HG02852 (cell line): ENCODE data around the gene IKZF3.
A peak's percentile ranks its signal among the peaks of the same experiment; 100 is the strongest.

Experiments
- ATAC-seq: cut with Tn5 transposase; IDR thresholded peaks from one replicate; pipeline ENCODE4 v1.9.1; 2021; ENCODE audit warnings: mild to moderate bottlenecking, moderate library complexity; ENCODE audit not compliant: unreplicated experiment

Gene IKZF3

DNA sequence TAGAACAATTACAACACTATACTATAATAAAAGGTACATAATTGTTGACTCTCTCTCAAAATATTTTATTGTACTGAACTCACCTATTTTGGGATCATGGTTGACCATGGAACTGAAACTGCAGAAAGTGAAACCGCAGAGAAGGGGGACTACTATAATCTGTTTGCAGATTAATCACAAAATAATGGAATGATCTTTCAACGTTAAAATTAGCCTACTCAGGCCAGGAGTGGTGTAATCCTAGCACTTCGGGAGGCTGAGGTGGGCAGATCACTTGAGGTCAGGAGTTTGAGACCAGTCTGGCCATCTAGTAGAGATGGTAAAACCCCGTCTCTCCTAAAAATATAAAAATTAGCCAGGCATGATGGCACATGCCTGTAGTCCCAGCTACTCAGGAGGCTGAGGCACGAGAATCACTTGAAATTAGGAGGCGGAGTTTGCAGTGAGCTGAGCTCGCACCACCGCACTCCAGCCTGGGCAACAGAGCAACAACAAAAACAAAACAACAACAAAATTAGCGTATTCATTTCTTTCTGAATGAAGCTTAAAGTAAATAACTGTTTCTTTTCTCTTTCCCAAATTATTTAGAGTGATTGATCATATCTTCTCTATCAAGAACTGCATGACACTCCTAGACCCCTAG is 45.6 kb downstream of the IKZF3 start:
- no peak for ATAC-seq

DNA sequence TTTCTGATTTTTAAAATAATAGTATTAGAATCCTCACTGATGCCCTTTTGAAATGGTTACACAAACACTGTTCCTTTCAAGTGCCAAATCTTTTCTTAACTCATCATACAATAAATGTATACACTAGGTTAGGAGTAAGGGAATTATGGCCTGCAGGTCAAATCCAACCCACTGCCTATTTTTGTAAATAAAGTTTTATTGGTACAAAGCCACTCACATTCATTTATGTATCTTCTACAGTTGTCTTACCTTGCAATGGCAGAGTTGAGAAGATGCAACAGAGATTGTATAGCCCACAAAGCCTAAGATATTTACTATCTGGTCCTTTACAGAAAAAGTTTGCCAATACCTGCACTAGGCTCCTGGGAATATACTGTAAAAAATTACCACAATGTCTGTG is 47.8 kb downstream of the IKZF3 start:
- ATAC-seq: no peak

DNA sequence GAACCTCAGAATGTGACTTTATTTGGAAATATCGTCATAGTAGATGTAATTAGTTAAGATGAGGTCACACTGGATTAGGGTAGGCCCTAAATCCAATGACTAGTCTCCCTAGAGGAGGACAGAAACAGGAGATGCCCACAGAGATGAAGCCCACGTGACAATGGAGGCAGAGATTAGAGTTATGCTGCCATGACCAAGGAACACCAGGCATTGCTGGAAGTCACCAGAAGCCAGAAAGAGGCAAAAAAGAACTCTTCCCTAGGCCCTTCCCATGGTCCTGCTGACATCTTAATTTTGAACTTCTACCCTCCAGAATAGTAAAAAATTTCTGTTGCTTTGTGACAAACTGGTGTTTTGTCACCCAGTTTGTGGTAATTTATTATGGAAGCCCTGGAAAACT is 49.6 kb downstream of the IKZF3 start:
- no peak for ATAC-seq

DNA sequence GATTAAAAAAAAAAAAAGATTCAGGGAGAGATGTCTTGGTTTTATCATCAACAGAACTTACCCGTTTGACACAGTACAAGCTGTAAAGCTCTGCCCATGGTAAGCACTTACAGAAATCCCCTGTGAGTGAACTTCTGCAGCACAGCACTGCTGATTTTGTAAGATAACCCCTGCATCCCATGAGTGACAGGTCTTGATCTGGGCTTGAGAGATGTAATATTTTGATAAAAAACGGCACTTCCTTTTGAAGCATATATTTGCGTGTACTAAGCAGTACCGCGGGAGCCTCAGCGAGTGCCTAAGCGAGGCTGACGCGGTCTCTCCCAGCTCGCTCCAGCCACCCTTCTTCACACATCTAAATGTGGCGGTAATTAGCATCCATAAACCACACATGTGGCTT is 50.5 kb downstream of the IKZF3 start:
- no peak for ATAC-seq

DNA sequence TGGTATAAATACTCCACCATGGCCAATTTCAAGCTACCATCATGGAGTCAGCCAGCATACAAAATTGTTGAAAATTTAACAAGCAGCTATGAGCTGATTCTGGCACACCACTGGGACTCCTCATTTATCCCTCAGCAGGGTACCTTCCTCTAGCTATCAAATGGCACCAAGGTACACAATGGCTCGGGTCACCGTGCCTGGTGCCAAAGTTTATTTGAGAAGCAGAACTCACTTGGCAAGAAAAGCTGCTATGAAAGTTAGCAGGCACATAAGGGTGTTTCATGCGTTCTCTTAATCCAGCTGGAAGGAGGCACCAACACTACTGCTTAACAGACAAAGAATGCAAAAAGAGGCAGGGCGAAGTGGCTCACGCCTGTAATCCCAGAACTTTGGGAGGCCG is 51.6 kb downstream of the IKZF3 start:
- ATAC-seq: no peak

DNA sequence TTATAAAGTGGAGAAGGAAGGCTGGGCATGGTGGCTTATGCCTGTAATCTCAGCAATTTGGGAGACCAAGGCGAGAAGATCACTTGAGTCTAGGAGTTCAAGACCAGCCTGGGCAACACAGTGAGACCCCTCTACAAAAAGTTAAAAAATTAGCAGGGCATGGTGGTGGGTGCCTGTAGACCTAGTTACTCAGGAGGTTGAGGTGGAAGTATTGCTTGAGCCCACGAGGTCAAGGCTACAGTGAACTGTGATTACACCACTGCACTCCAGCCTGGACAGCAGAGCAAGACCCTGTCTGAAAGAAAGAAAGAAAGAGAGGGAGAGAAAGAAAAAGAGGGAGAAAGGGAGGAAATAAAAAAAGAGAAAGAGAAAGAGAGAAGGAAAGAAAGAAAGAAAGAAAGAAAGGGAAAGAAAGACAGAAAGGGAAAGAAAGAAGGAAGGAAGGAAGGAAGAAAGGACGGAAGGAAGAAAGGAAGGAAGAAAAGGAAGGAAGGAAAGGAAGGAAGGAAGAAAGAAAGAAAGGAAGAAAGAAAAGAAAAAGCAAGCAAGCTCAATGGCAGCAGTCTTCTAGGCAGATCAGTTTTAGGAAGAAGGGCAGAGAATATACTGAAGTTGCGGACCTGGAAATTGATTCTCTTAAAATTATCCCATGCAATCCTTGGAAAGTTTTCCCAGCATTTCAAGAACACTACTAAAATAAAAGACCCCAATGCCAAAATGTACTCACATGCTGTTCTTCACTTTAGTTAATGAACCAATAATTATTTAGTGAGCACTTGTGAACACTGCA is 53.0 kb downstream of the IKZF3 start:
- ATAC-seq: no peak

DNA sequence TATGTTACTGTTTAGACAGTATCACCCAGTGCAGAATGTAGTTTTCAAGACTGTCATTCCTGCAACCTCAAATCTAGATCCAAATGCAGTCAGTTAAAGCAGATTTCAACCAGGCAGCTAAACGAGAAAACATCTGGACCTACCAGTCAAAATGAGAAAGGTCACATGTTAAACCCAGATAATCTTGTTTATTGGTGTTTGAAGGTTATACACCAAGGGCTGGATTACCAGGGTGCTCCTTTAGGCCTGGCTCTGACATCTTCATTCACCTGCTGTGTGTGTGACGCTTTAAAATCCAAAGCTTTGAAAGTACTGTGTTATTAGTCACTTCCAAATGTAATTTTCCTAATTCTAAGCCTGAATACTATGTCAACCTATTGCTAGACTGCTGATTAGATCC is 54.9 kb downstream of the IKZF3 start:
- no peak for ATAC-seq

DNA sequence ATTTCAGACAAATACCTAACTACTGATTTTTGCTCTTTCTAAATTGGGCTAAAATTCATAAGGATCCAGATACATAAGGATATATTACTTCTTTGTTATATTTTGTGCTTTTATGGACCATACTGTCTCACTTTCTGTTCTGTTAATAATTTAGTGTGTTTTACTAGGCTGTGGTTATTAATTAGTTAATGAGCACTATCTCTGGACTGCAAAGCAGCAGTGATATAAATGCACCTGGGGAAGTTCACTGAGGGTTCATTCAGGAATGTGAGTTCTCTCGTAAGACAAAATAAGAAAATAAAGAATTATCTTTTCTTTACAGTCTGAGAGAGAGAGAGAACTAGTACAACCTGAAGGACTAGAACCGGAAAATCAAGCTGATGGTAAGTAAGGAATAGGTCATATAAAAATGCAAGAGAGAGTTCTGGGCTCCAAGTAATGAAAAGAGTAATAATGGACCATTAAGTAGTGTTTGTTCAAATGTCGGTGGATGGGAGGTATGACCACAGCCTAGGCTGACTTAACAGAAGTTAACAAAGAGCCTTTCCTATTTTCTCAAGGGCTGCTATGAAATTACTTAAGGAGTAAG is 55.6 kb downstream of the IKZF3 start:
- no peak for ATAC-seq

DNA sequence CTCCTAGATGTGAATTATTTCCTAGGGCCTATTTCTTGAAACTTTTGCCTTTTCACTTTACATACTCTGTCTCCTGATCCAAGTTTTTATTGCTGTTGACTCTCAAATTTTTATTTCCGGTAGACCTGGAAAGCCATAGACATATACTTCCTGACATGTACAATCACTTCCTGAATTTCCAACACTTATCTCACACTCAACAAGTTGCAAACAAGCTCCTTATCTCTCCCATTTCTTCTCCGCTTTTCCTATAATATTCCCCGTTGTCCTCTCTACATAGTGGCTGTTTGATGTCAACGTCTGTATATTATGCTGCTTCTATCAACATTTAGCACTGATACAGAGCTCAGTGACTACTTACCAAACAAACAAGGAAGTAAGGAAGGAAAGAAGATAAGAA is 59.3 kb downstream of the IKZF3 start:
- ATAC-seq: no peak

DNA sequence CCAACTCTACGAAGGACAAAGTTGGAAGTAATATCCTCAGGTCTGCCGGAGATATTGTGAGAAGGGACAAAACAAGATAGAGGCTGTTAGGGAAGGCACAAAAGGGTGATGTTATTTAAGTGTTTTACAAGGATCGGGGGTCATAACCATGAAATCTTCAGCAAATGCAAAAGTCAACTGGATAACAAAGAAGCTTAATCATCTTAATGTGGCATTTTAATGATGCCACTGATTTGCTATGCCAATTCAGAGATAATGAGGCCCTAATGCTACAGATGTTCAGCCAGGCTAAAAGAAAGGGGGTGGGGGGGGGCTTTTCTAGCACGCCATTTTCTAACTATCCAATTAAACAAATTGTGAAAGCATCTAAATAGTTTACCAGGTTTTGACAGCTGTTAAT is 63.1 kb downstream of the IKZF3 start:
- no peak for ATAC-seq

DNA sequence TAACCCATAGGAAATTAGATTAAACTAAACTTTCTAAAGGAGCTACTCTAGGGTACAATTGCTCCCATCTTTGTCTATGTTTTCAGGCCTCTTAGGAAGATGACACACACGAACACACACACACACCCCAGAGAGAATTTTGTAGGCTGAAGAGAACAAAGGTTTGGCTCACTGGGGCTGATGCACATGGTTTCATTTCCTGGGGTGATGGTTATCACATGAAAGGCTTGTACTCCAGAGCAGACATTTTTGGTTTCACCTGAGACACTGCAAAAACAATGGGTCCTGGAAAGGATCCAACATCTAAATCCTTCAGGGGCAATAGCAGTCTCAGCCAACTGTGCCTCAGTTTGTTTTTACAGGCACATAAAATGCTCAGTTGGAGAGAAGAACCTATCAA is 63.6 kb downstream of the IKZF3 start:
- no peak for ATAC-seq

DNA sequence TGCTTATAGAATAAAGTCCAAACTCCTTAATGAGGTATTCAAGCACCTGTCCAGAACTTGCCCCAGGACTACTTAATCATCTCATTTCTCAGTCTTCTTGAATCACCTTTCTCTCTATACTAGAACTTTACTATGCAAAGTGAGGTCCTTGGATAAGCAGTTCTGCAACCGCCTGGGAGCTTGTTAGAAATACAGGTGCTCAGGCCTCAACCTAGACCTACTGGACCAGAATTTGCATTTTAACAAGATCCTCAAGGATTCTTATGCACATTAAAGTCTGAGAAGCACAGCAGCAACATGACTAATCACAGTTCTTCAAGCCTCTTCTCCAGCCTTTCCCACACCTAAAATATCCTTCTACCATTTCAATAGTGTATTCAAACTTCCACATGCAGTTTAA is 64.7 kb downstream of the IKZF3 start:
- no peak for ATAC-seq

DNA sequence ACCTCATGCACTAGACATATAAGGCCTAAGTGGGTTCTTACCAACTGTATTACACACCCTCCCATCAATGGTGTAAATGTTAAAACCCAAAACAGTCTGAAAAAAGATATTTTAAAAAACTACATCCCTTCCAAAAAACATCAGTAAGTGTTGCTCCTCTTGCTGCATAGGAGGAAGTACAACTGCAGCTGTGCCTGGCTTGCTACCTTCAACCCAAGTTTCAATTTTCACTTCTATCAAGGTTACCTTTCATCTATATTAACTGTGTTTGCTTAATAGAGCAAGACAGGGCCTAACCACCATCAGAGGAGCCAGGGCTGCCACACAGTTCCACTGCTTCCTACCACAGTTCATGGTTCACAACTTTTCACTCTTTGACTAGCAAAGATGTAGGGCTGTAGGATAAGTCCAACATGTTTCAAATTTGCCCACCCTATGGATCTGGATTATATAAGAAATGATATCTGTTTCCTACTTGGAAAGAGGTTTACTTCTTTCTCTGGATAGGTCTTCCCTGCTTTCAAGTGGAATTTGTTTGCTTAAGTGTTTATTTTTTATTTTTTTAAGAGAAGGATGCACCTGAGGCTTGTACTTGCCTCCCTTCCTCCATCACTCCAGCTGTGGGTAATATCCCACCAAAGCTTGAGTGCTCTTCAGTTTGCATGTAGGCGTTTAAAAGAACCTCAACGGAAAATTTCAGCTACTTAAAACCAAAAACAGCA is 69.7 kb downstream of the IKZF3 start:
- ATAC-seq: peak; percentile 83

DNA sequence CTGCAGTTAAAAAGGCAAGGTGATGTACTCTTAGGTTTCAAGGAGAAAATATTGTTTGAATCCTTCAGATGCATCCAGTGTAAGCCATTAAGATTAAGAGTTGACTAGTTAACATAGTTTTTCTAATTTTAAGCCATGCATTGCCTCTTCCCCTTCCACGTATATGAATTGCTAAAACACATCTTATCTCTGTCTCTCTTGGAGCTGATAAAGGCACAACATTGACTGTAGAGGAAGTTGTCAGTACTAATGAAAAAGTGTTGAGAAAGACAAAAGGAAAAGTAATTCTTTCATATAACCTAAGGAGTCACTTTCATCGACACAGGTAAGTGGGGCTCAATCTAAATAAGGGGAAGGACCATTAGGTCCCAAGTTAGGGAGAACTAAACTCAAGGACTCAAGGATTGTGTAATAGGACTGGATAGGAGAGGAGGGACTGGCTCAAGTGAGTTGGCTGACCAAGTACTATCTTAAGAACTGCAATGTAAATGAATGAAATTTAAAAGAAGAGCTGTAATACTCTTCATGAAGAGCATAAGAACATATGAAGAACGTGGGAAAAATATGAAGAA is 70.7 kb downstream of the IKZF3 start:
- no peak for ATAC-seq

DNA sequence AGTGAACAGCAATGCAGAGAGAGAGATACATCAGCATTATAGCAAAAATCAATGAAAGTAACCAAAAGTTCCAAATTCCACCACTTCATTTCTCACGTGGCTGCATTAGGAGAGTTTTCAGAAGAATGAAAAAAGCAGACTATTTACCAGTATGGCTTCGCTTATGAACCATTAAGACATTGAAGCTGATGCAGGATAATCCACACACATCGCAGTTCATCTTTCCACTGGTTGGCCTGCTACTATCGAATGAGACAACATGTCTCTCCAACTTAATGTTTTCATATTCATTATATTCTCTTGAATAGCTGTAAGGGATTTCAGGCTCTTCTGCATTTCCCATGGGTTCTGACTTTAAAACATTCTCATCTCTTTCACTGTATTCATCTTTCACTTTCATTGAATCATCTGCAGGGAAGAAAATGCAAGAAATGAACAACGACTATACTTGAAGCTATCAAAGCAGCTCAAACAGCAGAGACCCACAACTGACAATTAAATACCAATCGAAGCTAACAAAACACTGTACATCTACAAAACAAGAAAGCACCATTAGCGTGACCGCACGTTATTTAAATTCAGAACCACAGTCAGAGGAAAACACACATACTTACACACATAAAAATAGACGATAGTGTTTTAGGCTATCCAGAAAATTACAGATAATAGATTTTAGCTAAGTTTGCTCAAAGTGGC is 71.4 kb downstream of the IKZF3 start:
- ATAC-seq: no peak

DNA sequence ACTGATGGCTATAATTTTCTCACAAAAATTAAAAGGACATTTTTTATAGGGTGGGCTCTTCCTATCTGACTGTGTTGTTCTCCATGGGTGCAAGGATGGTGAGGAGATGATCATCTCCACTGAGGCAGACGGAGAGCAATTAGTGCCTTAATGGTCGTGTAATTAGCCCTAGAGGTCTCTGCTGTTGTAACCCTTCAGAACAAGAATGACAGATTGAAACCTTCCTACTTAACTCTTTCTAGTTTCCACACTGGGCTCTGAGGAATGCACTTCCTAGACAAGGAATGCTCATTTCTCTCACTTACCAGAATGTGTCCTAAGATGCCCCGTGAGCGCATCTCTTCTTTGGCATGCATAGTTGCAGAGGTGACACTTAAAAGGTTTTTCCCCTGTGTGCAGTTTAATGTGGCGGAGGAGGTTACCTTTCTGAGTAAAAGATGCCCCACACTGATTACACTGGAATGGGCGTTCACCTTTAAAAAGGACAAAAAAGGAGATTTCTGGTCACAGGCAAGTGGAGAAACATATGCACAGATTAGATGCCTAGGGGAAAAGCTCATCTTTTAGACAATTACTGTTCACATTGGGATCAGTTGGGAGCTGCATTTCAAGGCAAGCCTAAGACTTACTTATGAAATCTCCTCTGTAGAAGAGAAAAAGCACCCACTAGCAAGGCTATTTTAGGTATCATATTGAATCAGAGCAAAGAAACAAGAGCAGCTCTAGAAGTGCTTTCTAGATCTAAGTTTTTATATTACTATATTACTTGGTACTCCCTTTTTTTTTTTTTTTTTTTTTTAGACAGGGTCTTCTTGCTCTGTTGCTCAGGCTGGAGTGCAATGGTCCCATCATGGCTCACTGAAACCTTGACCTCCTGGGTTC is 72.8 kb downstream of the IKZF3 start:
- no peak for ATAC-seq

DNA sequence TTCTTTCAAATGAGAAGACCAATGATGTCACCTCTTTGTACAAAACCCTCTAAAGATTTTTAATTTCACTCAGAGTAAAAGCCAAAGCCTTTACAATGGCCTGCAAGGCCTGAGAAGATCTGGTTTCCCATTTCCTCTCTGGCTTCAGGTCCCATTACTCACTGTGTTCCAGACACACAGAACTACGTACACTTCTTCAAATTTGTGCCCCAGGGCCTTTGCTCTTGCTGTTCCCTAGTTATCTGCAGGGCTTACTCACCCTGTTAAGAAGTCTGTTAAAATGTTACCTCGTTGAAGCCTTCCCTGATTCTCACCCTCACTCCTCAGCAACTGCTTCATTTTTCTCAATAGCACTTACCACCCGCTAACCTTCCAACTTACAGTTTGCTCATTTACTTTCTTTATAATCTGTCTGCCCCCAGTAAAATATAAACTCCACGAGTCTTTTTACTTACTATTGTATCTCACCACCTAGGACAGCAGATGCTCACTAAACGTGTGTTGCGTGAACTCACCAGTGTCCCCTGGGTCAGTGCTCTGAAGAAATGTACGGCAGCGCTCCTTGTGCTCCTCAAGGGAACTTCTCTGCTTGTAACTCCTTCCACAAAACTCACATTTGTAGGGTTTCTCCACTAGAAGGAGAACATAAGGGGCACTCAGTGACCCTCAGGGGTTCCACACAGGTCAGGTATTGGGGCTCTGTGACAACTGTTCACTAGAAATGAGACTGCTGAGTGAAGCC is 76.2 kb downstream of the IKZF3 start:
- ATAC-seq: no peak

DNA sequence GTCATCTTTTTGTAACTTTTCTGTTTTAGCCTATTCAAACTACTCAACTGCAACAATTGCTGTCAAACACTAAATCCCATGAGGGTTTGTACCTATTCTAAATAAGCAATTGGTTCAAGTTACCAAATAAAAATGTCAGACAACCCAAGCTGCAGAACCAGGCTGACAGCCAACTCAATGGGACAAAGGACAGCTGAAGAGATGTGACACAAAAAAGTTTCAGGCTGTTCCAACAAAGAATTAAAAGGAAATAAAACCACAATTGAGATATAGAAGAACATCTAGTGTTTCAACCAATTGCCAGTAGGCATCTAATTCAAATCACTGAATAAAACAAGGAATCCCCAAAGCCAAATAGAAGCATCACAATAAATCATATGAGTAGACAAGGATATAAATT is 77.1 kb downstream of the IKZF3 start:
- no peak for ATAC-seq

DNA sequence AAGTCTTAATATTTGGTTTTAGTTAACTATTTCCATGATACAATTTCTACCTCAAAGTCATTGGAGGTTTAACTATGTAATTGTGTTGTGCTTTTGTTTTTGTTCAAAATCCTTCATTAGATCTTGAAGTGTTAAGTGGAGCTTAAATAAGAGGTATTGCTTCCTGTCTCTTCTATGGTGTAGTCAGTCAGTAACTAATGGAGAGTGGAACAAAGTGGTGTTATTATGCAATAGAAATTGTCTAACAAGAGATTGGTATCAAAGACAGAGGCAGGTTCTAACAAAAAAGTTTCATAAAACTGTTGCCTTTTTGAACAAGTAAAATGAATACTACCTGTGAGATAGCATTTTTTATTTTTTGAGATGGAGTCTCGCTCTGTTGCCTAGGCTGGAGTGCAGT is 81.1 kb downstream of the IKZF3 start:
- no peak for ATAC-seq
